Ascending aorta (tissue), 2 donors: Measurements from ENCODE around the gene RREB1. TPM values are rescaled to one million over a fixed set of nuclear protein-coding genes. Genes with fewer than 3 reads are reported as not detected.

Experiments used
- DNase-seq, 2 donors: peaks; one replicate each; pipeline ENCODE4 v3.0.0-alpha.2; 2019; ENCODE audit warnings: low spot score in 2 of 2
- H3K27ac ChIP-seq, 2 donors: fragments of 200-600 bp; sonication (generic); one replicate each; pipeline ENCODE4 v1.5.1; 2016 to 2017; ENCODE audit warnings: mild to moderate bottlenecking in 1 of 2
- H3K27me3 ChIP-seq: fragments of 200-600 bp; sonication (generic); one replicate; pipeline ENCODE4 v1.5.1; 2017
- H3K36me3 ChIP-seq, 2 donors: fragments of 200-600 bp; sonication (generic); one replicate each; pipeline ENCODE4 v1.5.1; 2016
- H3K4me1 ChIP-seq, 2 donors: fragments of 200-600 bp; sonication (generic); one replicate each; pipeline ENCODE4 v1.5.1; 2016 to 2017; ENCODE audit warnings: mild to moderate bottlenecking in 1 of 2
- H3K4me3 ChIP-seq, 2 donors: fragments of 200-600 bp; sonication (generic); one replicate each; pipeline ENCODE4 v1.5.1; 2016 to 2017; ENCODE audit warnings: mild to moderate bottlenecking in 1 of 2
- H3K9me3 ChIP-seq, 2 donors: fragments of 200-600 bp; sonication (generic); one replicate each; pipeline ENCODE4 v1.5.1; 2016
- intact Hi-C: fragments of 100-400 bp; cut with DNase I; formaldehyde crosslinking; loops from one replicate; pipeline ENCODE4 v1.15.1; 2023
- total RNA-seq: library from RNA; depleted of rRNA; stranded (reverse); fragments of >200 nt; gene quantifications from one replicate; pipeline ENCODE4 v1.1.0, GENCODE V29; 2016
- TF ChIP-seq, protein P1 (sequence below), 3 experiments: fragments of 200-600 bp in 2 of 3; fragments of 450-650 bp in 1 of 3; sonication (generic) in 2 of 3; IDR thresholded peaks; one replicate each; pipeline ENCODE4 v1.5.1; 2016 to 2019; ENCODE audit warnings: antibody characterized with exemption in 3 of 3, mild to moderate bottlenecking in 1 of 3, moderate library complexity in 1 of 3

The RREB1 gene
- total RNA-seq, 1 donor from 2014 or later: 48.9 TPM

DNA sequence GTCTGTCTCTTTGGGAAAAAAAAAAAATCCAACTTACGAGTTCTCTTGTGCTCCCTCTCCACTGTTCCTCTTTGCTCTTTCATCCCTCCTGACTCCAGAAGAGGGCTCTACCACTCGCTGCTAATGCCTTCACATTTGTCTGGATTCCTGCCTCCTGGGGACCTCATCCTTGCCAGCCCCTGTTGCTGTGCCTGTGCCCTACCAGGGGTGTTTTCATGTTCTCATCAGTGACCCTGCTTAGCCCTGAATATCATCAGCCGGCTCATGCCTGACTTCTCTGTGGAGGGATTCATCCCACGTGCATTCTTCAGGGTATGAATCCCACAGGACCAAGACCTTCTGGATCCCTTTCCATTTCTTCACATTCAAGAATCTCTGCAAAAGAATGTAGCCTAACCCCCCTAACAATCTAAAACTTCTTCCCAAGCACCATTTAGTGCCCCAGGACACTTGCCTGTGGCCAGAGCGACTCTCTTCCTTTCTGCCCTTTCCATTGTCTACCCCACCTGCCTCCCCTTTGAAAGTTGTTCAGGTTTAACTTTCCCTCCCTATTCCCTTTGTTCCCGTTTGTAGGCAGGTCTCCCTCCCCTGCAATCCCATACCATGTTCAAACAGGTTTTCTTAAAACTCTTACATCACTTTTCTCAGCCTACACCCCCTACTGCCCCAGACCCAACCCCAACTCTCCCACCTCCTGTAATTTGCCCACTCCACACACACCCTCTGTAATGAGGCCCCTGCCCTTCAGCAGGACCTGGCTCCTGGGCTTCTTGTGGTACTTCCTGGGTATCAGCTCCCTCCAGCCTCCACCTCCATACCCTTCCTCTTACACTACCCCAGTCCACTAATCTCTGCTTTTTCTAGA lies 50.2 kb downstream of the RREB1 start:
- no peak overlapping the region for H3K27ac ChIP-seq
- intact Hi-C loops: no loop called here
- no peaks in the 10 kb centered on the region for H3K36me3 ChIP-seq
- H3K9me3 ChIP-seq: no peaks in the 10 kb centered on the region
- TF ChIP-seq, protein P1, sequence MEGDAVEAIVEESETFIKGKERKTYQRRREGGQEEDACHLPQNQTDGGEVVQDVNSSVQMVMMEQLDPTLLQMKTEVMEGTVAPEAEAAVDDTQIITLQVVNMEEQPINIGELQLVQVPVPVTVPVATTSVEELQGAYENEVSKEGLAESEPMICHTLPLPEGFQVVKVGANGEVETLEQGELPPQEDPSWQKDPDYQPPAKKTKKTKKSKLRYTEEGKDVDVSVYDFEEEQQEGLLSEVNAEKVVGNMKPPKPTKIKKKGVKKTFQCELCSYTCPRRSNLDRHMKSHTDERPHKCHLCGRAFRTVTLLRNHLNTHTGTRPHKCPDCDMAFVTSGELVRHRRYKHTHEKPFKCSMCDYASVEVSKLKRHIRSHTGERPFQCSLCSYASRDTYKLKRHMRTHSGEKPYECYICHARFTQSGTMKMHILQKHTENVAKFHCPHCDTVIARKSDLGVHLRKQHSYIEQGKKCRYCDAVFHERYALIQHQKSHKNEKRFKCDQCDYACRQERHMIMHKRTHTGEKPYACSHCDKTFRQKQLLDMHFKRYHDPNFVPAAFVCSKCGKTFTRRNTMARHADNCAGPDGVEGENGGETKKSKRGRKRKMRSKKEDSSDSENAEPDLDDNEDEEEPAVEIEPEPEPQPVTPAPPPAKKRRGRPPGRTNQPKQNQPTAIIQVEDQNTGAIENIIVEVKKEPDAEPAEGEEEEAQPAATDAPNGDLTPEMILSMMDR (IDR thresholded peaks at IDR 0.05): no peak
- peaks cover 3 to 17% of the 10 kb centered on the region in 2 donors for H3K4me1 ChIP-seq
- no peak overlapping the region for H3K4me3 ChIP-seq
- no peaks in the 10 kb centered on the region for H3K27me3 ChIP-seq
- no peak for DNase-seq

DNA sequence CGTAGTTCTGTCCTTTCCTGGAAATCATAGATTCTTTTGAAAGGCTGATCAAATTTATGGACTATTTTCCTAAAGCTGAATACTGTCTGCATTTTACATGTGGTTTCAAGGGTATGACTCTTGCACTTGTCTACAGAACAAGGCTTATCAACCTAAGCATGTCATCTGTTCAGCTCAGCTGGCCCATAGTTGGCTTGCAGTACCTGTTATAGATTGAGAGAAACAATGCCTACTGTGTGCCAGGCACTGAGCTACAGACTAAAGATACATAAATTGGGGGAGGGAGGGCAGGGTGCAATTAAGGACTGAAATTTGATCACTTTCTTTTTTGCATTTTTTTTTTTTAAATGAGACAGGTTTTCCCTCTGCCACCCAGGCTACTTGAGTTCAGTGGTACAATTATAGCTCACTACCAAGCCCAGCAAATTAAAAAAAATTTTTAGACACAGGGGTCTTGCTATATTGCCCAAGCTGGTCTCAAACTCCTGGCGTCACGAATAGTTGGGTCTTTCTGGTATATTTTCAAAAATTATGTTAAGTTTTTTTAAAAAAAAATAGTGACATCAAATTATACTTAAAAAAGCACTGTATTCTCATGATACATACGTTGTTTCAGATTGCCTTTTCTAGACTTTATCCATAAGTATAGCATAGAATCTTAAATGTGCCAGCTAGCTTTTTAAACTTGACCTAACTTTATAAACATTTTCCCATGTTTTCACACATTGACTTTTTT lies 52.2 kb downstream of the RREB1 start:
- intact Hi-C loops: no loop called here

DNA sequence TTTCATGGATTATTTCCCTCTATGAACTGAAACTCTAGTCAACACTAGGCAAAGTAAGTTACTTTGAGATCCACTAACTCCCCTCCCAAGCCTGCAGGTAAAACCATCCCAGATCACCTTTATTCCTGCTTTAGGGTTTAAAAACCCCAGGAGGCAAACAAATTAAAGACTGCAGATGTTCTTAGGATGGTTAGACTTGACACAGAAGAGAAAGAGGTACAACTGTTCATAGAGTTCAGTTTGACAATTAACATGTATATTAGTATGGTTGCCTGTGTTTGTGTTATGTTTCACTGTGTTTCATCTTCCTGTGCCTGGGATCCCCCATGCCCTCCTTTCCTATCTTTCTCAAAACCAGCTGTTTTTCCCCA lies 53.5 kb downstream of the RREB1 start:
- Histone ChIP-seq H3K4me1 (peaks cover 2 to 22% of the 10 kb centered on the region in 2 donors), H3K9me3 (no peaks in the 10 kb centered on the region), H3K27ac (no peak overlapping the region), H3K27me3 (no peaks in the 10 kb centered on the region), H3K4me3 (no peak overlapping the region), H3K36me3 (no peaks in the 10 kb centered on the region)
- intact Hi-C loops: no loop called here
- no peak for DNase-seq
- TF ChIP-seq, protein P1 (IDR thresholded peaks at IDR 0.05): no peak

More for the DNA sequence above, 52.2 kb downstream of the RREB1 start:
- no peak for DNase-seq
- H3K27ac ChIP-seq: no peak overlapping the region
- no peaks in the 10 kb centered on the region for H3K27me3 ChIP-seq
- no peak overlapping the region for H3K4me3 ChIP-seq
- TF ChIP-seq, protein P1 (IDR thresholded peaks at IDR 0.05): no peak
- no peaks in the 10 kb centered on the region for H3K36me3 ChIP-seq
- peaks cover 3 to 21% of the 10 kb centered on the region in 2 donors for H3K4me1 ChIP-seq
- H3K9me3 ChIP-seq: no peaks in the 10 kb centered on the region

DNA sequence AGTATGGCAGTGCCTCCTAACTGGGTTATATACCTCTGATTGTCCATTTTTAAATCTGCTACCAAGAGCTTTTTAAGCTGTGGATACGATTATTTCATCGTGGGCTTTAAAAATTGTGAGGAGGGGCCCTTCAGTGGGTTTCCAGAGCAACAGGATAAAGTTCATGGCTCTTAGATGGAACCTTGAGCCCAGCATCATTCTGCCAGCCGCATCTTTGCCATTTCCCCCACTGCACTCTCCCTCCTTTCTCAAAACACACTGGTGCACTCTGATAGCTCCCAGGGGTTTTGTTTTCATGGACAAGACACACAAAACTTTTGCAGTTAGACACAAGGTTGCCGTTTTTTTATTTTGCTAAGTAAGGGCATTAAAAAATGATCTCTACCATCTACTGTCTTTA lies 54.1 kb downstream of the RREB1 start:
- intact Hi-C loops: no loop called here
- H3K4me3 ChIP-seq: no peak overlapping the region

DNA sequence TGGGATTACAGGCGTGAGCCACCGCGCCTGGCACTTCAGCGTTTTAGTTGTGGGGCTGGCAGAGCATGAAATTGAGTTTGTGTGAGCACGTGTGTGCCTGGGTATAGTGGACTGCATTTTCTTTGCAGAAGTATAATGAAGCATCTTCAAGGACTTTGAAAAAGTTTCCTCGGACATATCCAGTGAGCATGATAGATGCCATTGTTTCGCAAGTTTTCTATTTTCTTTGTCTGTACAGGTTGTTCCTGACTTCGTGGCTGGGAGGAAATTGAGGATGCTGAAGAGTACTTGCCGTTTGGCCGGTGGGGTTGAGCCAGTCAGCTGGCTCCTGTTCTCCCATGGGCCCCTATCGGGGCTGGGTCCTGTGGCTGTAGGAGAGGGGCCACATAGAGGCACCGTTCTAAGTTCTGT lies 55.9 kb downstream of the RREB1 start:
- Histone ChIP-seq H3K4me1 (peaks cover 1 to 14% of the 10 kb centered on the region in 2 donors), H3K4me3 (no peak overlapping the region), H3K27me3 (no peaks in the 10 kb centered on the region), H3K36me3 (no peaks in the 10 kb centered on the region), H3K27ac (no peak overlapping the region), H3K9me3 (no peaks in the 10 kb centered on the region)
- intact Hi-C loops: no loop called here
- DNase-seq: no peak
- TF ChIP-seq, protein P1 (IDR thresholded peaks at IDR 0.05): no peak

More for the DNA sequence above, 54.1 kb downstream of the RREB1 start:
- Histone ChIP-seq H3K27ac (no peak overlapping the region), H3K4me1 (peaks cover 0 to 16% of the 10 kb centered on the region in 2 donors), H3K27me3 (no peaks in the 10 kb centered on the region), H3K36me3 (no peaks in the 10 kb centered on the region), H3K9me3 (no peaks in the 10 kb centered on the region)
- TF ChIP-seq, protein P1 (IDR thresholded peaks at IDR 0.05): no peak
- no peak for DNase-seq
